Amniotic epithelial cell (primary cell): ENCODE results near the gene PPP2R3C.
"Not testable (repeated sequence)": the region's sequence is repeated elsewhere in the genome, so short reads cannot be mapped to it uniquely, and the experiment has no call there.

Source experiments
- DNase-seq: peaks from one replicate; pipeline ENCODE4 v3.0.0-alpha.2; 2010; ENCODE audit warnings: low read depth

PPP2R3C gene

GRCh38 chr14:35124127-35124526 lies 2.3 kb upstream of the PPP2R3C start:
- DNase-seq, result no peak

GRCh38 chr14:35123388-35123703 lies 1.6 kb upstream of the PPP2R3C start:
- DNase-seq, result no peak

GRCh38 chr14:35122696-35123387 lies 1.1 kb upstream of the PPP2R3C start:
- peak; percentile 58 for DNase-seq

GRCh38 chr14:35121026-35121886 lies 534 bp downstream of the PPP2R3C start:
- DNase-seq, result no peak

GRCh38 chr14:35117112-35117511 lies 4.7 kb downstream of the PPP2R3C start:
- DNase-seq, result peak; percentile 51

- no peak for DNase-seq
Measured at GRCh38 chr14:35116242-35116641, 5.5 kb downstream of the PPP2R3C start.

- DNase-seq, result peak; percentile 76
Measured at GRCh38 chr14:35114036-35114435, 7.8 kb downstream of the PPP2R3C start.

GRCh38 chr14:35113308-35113950 lies 8.4 kb downstream of the PPP2R3C start:
- peak; percentile 36 for DNase-seq

- DNase-seq, result no peak
Measured at GRCh38 chr14:35112641-35113040, 9.1 kb downstream of the PPP2R3C start.

GRCh38 chr14:35107866-35108265 lies 13.9 kb downstream of the PPP2R3C start:
- peak; percentile 72 for DNase-seq

- not testable (repeated sequence) for DNase-seq
Measured at GRCh38 chr14:35094645-35095044, 27.1 kb downstream of the PPP2R3C start.

- peak; percentile 53 for DNase-seq
Measured at GRCh38 chr14:35088514-35088913, 33.3 kb downstream of the PPP2R3C start.

GRCh38 chr14:35085441-35085840 lies 36.3 kb downstream of the PPP2R3C start:
- no peak for DNase-seq

GRCh38 chr14:35083530-35084150 lies 38.1 kb downstream of the PPP2R3C start:
- DNase-seq, result no peak

GRCh38 chr14:35079742-35080141 lies 42.0 kb downstream of the PPP2R3C start:
- no peak for DNase-seq

- no peak for DNase-seq
Measured at GRCh38 chr14:35078082-35078481, 43.7 kb downstream of the PPP2R3C start.

GRCh38 chr14:35073486-35073885 lies 48.3 kb downstream of the PPP2R3C start:
- no peak for DNase-seq

GRCh38 chr14:35072226-35072625 lies 49.6 kb downstream of the PPP2R3C start:
- DNase-seq, result no peak

GRCh38 chr14:35068238-35069012 lies 53.4 kb downstream of the PPP2R3C start:
- peak; percentile 60 for DNase-seq

GRCh38 chr14:35065731-35066130 lies 56.1 kb downstream of the PPP2R3C start:
- DNase-seq, result not testable (repeated sequence)

- peak; percentile 21 for DNase-seq
Measured at GRCh38 chr14:35061113-35061791, 60.5 kb downstream of the PPP2R3C start.
